ENCODE results near the gene NFATC2.

Gene NFATC2

GRCh38 chr20:51505566-51505965, 37.0 kb downstream of the NFATC2 start:
- H2AFZ ChIP-seq (ENCODE audit: low read length), result no peak overlapping the region
- H3K36me3 ChIP-seq (ENCODE audit: insufficient read depth, low read length), result peaks cover 33% of the 10 kb centered on the region

GRCh38 chr20:51503376-51503775, 39.1 kb downstream of the NFATC2 start:
- no peak overlapping the region for H3K9ac ChIP-seq (ENCODE audit: low read length)
- no peaks in the 10 kb centered on the region for H3K27me3 ChIP-seq (ENCODE audit: insufficient read depth, low read length)
- H4K20me1 ChIP-seq (ENCODE audit: insufficient read depth, low read length), result no peaks in the 10 kb centered on the region
- TF ChIP-seq CTCF (IDR thresholded peaks at IDR 0.05; ENCODE audit: low read length) (no peak), EZH2 (IDR thresholded peaks at IDR 0.05; ENCODE audit: borderline replicate concordance, low read length) (no peak)
- H3K36me3 ChIP-seq (ENCODE audit: insufficient read depth, low read length), result peaks cover 29% of the 10 kb centered on the region
- H2AFZ ChIP-seq (ENCODE audit: low read length), result no peak overlapping the region
- H3K4me1 ChIP-seq (ENCODE audit: insufficient read depth, low read length, severe bottlenecking), result peaks cover 80% of the 10 kb centered on the region
- H3K79me2 ChIP-seq (ENCODE audit: insufficient read depth, low read length), result no peaks in the 10 kb centered on the region
- no peak overlapping the region for H3K4me2 ChIP-seq (ENCODE audit: low read length)
- no peaks in the 10 kb centered on the region for H3K9me2 ChIP-seq (ENCODE audit: low read depth, low read length)
- peaks cover 4% of the 10 kb centered on the region; the same call in 1 of the 2 replicates for H3K9me3 ChIP-seq (ENCODE audit: low read length)
- peak overlapping the region; percentile 79 for H3K27ac ChIP-seq (ENCODE audit: low read depth, low read length, poor library complexity, severe bottlenecking)
- H3K4me3 ChIP-seq (ENCODE audit: low read depth, low read length, poor library complexity, severe bottlenecking), result no peak overlapping the region
- no peaks in the 10 kb centered on the region; the same call in 1 of the 2 replicates for H3F3A ChIP-seq (ENCODE audit: insufficient read depth, low read length)

More at GRCh38 chr20:51505566-51505965, 37.0 kb downstream of the NFATC2 start:
- no peaks in the 10 kb centered on the region for H3K79me2 ChIP-seq (ENCODE audit: insufficient read depth, low read length)
- H3F3A ChIP-seq (ENCODE audit: insufficient read depth, low read length), result no peaks in the 10 kb centered on the region; the same call in 1 of the 2 replicates
- H3K9ac ChIP-seq (ENCODE audit: low read length), result no peak overlapping the region
- H3K4me3 ChIP-seq (ENCODE audit: low read depth, low read length, poor library complexity, severe bottlenecking), result no peak overlapping the region
- H4K20me1 ChIP-seq (ENCODE audit: insufficient read depth, low read length), result no peaks in the 10 kb centered on the region
- TF ChIP-seq EZH2 (IDR thresholded peaks at IDR 0.05; ENCODE audit: borderline replicate concordance, low read length), result no peak
- no peak for TF ChIP-seq CTCF (IDR thresholded peaks at IDR 0.05; ENCODE audit: low read length)
- H3K9me3 ChIP-seq (ENCODE audit: low read length), result peaks cover 4% of the 10 kb centered on the region; the same call in 1 of the 2 replicates
- H3K27me3 ChIP-seq (ENCODE audit: insufficient read depth, low read length), result no peaks in the 10 kb centered on the region
- no peak overlapping the region for H3K27ac ChIP-seq (ENCODE audit: low read depth, low read length, poor library complexity, severe bottlenecking)
- no peak overlapping the region for H3K4me2 ChIP-seq (ENCODE audit: low read length)
- peaks cover 77% of the 10 kb centered on the region for H3K4me1 ChIP-seq (ENCODE audit: insufficient read depth, low read length, severe bottlenecking)
- H3K9me2 ChIP-seq (ENCODE audit: low read depth, low read length), result no peaks in the 10 kb centered on the region

DNA sequence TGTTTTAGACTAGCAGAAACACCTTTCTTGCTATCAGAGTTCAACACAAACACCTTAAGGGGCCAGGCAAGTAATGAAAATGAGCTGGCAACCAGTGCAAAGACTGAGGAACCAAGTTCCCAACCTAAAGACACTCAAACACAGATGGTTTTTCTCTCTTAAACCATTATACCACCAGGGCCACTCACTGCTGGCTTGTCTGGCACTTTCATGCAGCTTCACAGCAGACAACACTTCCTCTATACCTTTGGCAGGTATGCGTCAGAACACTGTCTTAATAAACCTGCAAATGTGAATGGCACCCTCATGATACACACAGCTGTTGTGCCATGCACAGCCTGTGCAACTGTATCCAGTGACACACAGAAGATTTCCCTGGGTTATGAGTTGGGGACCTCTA, 41.6 kb downstream of the NFATC2 start:
- no peak overlapping the region for H3K9ac ChIP-seq (ENCODE audit: low read length)
- H3K79me2 ChIP-seq (ENCODE audit: insufficient read depth, low read length), result no peaks in the 10 kb centered on the region
- no peaks in the 10 kb centered on the region for H4K20me1 ChIP-seq (ENCODE audit: insufficient read depth, low read length)
- H3K27ac ChIP-seq (ENCODE audit: low read depth, low read length, poor library complexity, severe bottlenecking), result peak overlapping the region; percentile 79
- peaks cover 86% of the 10 kb centered on the region for H3K4me1 ChIP-seq (ENCODE audit: insufficient read depth, low read length, severe bottlenecking)
- H3K4me3 ChIP-seq (ENCODE audit: low read depth, low read length, poor library complexity, severe bottlenecking), result no peak overlapping the region
- H3K9me2 ChIP-seq (ENCODE audit: low read depth, low read length), result no peaks in the 10 kb centered on the region
- no peak overlapping the region for H3K4me2 ChIP-seq (ENCODE audit: low read length)
- TF ChIP-seq CTCF (IDR thresholded peaks at IDR 0.05; ENCODE audit: low read length) (no peak), EZH2 (IDR thresholded peaks at IDR 0.05; ENCODE audit: borderline replicate concordance, low read length) (no peak)
- no peaks in the 10 kb centered on the region for H3K27me3 ChIP-seq (ENCODE audit: insufficient read depth, low read length)
- peaks cover 27% of the 10 kb centered on the region for H3K36me3 ChIP-seq (ENCODE audit: insufficient read depth, low read length)
- peaks cover 4% of the 10 kb centered on the region; the same call in 1 of the 2 replicates for H3K9me3 ChIP-seq (ENCODE audit: low read length)
- no peak overlapping the region for H2AFZ ChIP-seq (ENCODE audit: low read length)
- H3F3A ChIP-seq (ENCODE audit: insufficient read depth, low read length), result no peaks in the 10 kb centered on the region; the same call in 1 of the 2 replicates
